GM18907 (cell line): ENCODE results near the gene DNAJB7.
"Not testable (repeated sequence)": the region's sequence is repeated elsewhere in the genome, so short reads cannot be mapped to it uniquely, and the experiment has no call there.

ENCODE experiments used
- ATAC-seq: cut with Tn5 transposase; IDR thresholded peaks from one replicate; pipeline ENCODE4 v1.9.1; 2021; ENCODE audit warnings: mild to moderate bottlenecking, moderate library complexity; ENCODE audit not compliant: unreplicated experiment

Gene DNAJB7

GRCh38 chr22:40845816-40846215, 16.1 kb downstream of the DNAJB7 start:
- ATAC-seq = not testable (repeated sequence)

DNA sequence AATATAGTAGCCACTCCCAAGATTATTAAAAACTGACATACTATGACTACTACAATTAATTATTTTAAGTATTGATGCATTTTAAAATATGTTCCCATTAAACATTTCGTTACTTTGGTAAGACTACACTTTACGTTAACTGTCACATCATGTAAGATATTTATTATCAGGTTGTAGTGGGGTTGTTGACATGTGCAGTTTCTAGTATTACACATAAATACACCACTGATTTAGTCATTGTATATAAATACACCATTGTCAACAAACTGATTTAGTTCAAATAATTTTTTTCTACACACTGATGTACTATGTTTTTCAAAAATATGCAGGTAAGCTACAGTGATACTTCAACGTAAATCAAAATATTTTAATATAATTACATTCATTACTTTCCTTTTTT, 17.0 kb downstream of the DNAJB7 start:
- ATAC-seq = no peak

- ATAC-seq = no peak
These were observed 23.4 kb downstream of the DNAJB7 start for GRCh38 chr22:40838486-40838885.

GRCh38 chr22:40834619-40835018, 27.3 kb downstream of the DNAJB7 start:
- no peak for ATAC-seq

- no peak for ATAC-seq
These were observed 32.8 kb downstream of the DNAJB7 start for GRCh38 chr22:40829131-40829530.

DNA sequence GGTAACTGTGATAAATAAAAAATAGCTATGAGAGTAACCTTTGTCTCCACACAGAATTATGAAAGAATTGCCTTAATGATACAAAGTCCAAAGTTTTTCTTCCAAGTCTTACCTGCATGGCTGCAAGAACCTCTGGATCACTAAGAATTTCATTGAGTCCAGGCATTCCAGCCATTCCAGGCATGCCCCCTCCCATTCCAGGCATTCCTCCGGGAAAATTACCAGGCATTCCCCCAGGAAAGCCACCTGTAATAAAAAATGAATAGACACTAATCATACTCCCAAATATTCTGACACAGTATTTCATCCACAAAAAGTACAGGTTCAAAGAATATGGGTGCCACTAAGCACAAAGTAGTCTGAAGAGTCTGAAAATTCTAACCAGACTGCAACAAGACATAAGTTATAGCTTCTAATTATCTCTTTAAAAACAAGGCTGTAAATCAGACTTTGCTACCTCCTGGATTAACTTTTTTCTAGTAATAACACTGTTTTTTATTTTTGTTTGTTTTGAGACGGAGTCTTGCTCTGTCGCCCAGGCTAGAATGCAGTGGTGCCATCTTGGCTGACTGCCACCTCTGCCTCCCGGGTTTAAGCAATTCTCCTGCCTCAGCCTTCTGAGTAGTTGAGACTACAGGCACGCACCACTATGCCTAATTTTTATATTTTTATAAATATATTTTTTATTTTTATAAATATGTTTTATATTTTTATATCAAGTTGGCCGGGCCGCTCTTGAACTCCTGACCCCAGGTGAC, 34.8 kb downstream of the DNAJB7 start:
- no peak for ATAC-seq

GRCh38 chr22:40826292-40826691, 35.6 kb downstream of the DNAJB7 start:
- ATAC-seq = not testable (repeated sequence)

- no peak for ATAC-seq
These were observed 38.5 kb downstream of the DNAJB7 start for GRCh38 chr22:40823426-40823825.

GRCh38 chr22:40819599-40820140, 42.2 kb downstream of the DNAJB7 start:
- no peak for ATAC-seq

DNA sequence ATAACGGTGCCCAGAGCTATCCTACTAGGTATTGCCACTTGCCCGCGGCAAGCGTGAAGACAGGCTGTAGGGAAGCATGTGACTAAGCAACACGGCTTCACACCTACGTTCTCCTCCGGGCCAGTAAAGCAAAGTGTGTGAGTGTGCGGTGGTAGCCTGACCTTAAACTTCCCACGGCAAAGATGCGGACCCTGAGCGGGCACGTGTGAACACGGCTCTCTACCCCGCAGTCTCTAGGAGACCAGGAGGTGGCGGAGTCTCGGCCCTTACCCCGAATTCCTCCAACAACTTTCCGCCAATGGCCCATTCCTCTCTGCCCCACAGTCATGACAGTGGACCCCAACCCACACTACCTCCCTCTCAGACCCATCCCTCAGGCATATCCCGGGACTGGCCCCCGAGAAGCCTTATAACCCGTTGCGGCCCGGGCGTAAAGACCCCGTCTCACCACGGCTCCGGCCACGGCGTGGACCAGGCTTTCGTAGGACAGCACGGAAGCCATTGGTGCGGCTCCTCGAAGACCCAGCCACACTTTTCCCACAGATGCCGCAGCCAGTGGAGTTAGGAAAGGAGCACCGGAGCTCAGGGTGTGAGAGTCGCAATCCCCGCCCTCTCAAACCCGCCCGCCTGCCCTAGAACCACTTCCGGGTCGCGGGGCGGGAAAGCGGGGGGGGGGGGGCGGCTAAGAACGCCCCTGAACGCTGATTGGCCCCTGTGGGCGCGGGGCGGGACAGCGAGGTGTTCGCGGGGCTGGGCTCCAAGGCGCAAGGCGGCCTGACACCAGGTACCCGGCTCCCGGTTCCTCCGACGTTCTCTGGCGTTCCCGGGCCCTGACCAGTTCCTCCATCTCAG, 42.9 kb downstream of the DNAJB7 start, which contains the start of gene SLC25A17:
SLC25A17 (minus strand) TSS at position 600 of the 852 bp plus-strand sequence; CDS start at position 502, 98 bp downstream.
- ATAC-seq = peak; percentile 73

GRCh38 chr22:40818192-40818746, 43.6 kb downstream of the DNAJB7 start:
- ATAC-seq = no peak

DNA sequence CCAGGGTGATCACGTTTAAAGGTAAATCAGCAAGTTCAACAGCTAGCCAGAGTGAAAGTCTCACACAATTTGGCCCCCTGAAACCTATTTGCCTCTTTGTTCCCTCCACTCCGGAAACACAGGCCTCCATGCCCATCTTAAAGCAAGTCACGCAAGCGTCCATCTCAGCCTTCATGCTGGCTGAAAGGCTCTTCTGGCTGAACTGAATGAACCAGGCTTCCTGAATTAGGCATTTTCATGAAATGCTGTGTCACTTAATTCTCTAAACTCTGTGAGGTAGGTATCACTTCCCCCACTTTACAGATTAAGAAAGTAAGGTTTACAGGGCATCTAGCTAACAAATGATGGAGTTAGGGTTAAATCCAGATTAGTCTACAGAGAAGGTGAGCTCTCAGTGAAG, 44.2 kb downstream of the DNAJB7 start:
- ATAC-seq = no peak

- no peak for ATAC-seq
These were observed 48.0 kb downstream of the DNAJB7 start for GRCh38 chr22:40813912-40814315.
